ENCODE measurements around the gene NCBP3. TPM values are rescaled to one million over a fixed set of nuclear protein-coding genes. Genes with fewer than 3 reads are reported as not detected.
"Not testable (repeated sequence)": the region's sequence is repeated elsewhere in the genome, so short reads cannot be mapped to it uniquely, and the experiment has no call there.

The NCBP3 gene
- total RNA-seq, 2 experiments from 2014 or later: 25.0 to 29.5 TPM

DNA sequence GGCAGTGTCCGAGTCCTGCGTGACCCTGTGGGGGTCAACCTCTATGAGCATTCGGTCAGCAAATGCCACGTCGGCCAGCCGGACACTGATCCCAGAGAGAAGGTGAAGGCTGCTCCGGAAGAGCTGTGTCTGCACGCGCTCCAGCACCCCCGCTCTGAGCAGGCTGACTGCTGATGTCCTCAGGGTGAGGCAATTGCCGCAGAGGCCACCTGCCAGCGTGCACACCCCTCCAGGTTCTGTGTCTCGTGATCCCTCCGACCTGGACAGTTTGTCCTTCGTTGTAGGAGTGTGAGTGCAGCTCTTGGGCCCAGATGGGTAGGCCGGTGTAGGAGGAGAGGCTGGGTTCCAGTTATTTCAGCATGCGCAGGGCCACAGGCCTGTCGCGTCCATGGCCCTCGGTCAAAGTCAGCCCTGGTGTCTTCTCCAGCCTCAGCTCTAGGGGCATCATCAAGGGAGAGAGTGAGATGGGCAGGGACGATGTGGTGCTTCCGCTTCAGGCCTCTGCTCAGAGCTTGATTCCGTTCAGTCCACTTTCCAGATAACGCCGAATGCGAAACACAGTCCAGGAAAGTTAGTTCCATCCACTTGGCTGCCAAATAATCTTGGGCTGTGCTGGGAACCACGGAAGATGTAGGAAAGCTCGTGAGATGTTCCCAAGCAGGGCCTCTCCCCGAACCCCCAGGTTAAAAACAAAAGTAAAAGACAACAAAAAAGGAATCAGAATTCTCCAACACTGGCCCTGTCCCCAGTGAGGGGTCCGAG, 15.1 kb upstream of the NCBP3 start:
- POLR2A ChIA-PET: no interaction called here
- no peak overlapping the region for H3K27ac ChIP-seq (ENCODE audit: low read depth in 1 of 2, low read length in 2 of 2)
- TF ChIP-seq, protein P1, sequence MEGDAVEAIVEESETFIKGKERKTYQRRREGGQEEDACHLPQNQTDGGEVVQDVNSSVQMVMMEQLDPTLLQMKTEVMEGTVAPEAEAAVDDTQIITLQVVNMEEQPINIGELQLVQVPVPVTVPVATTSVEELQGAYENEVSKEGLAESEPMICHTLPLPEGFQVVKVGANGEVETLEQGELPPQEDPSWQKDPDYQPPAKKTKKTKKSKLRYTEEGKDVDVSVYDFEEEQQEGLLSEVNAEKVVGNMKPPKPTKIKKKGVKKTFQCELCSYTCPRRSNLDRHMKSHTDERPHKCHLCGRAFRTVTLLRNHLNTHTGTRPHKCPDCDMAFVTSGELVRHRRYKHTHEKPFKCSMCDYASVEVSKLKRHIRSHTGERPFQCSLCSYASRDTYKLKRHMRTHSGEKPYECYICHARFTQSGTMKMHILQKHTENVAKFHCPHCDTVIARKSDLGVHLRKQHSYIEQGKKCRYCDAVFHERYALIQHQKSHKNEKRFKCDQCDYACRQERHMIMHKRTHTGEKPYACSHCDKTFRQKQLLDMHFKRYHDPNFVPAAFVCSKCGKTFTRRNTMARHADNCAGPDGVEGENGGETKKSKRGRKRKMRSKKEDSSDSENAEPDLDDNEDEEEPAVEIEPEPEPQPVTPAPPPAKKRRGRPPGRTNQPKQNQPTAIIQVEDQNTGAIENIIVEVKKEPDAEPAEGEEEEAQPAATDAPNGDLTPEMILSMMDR (IDR thresholded peaks at IDR 0.05): no peak
- Mint-ChIP-seq H3K36me3 (ENCODE audit: low read depth) (no peaks in the 10 kb centered on the region), H3K27me3 (no peaks in the 10 kb centered on the region), H3K4me1 (ENCODE audit: low read depth) (no peaks in the 10 kb centered on the region), H3K27ac (no peak overlapping the region), H3K4me3 (no peak overlapping the region), H3K9me3 (no peaks in the 10 kb centered on the region)
- CTCF ChIA-PET: interaction anchor here (0.9 kb wide), 1 partner anchor 15 kb away, joined by 4 read pairs; the partner anchor contains the start of gene NCBP3
- no peaks in the 10 kb centered on the region for H3K27me3 ChIP-seq (ENCODE audit: control insufficient read depth in 1 of 2, insufficient read depth in 2 of 2, low read length in 2 of 2)
- H3K36me3 ChIP-seq (ENCODE audit: insufficient read depth, low read length): peaks cover 5% of the 10 kb centered on the region
- DNase-seq (no peak), ATAC-seq (ENCODE audit: poor library complexity) (no peak)
- H3K4me1 ChIP-seq (ENCODE audit: insufficient read depth, low read length): no peaks in the 10 kb centered on the region
- intact Hi-C loops (cut with DNase I, micrococcal nuclease): no loop called here
- H3K9me3 ChIP-seq (ENCODE audit: control insufficient read depth in 1 of 2, insufficient read depth in 1 of 2, low read length in 2 of 2): no peaks in the 10 kb centered on the region
- H3K4me3 ChIP-seq (ENCODE audit: low read length): no peak overlapping the region

- DNase-seq: no peak
- ChIA-PET CTCF (no interaction called here), POLR2A (no interaction called here)
- no peak for ATAC-seq (ENCODE audit: poor library complexity)
- no peaks in the 10 kb centered on the region for H3K9me3 ChIP-seq (ENCODE audit: control insufficient read depth in 1 of 2, insufficient read depth in 1 of 2, low read length in 2 of 2)
- H3K4me1 ChIP-seq (ENCODE audit: insufficient read depth, low read length): no peaks in the 10 kb centered on the region
- Mint-ChIP-seq H3K9me3 (no peaks in the 10 kb centered on the region), H3K4me3 (no peak overlapping the region), H3K27ac (no peak overlapping the region), H3K4me1 (ENCODE audit: low read depth) (no peaks in the 10 kb centered on the region), H3K36me3 (ENCODE audit: low read depth) (no peaks in the 10 kb centered on the region), H3K27me3 (no peaks in the 10 kb centered on the region)
- H3K36me3 ChIP-seq (ENCODE audit: insufficient read depth, low read length): peaks cover 5% of the 10 kb centered on the region
- intact Hi-C loops (cut with DNase I, micrococcal nuclease): no loop called here
- no peak overlapping the region for H3K4me3 ChIP-seq (ENCODE audit: low read length)
- TF ChIP-seq, protein P1 (IDR thresholded peaks at IDR 0.05): no peak
- H3K27ac ChIP-seq (ENCODE audit: low read depth in 1 of 2, low read length in 2 of 2): no peak overlapping the region
- H3K27me3 ChIP-seq (ENCODE audit: control insufficient read depth in 1 of 2, insufficient read depth in 2 of 2, low read length in 2 of 2): no peaks in the 10 kb centered on the region
Measured at GRCh38 chr17:3859940-3860339, 13.9 kb upstream of the NCBP3 start.

GRCh38 chr17:3857261-3858105, 11.4 kb upstream of the NCBP3 start:
- ChIA-PET POLR2A (interaction anchor here (1.3 kb wide), 1 partner anchor 12 kb away, joined by 4 read pairs; no protein-coding TSS in a partner anchor), CTCF (interaction anchor here (1.1 kb wide), 1 partner anchor 11 kb away, joined by 3 read pairs; the partner anchor contains the start of gene NCBP3)
- Histone ChIP-seq H3K36me3 (ENCODE audit: insufficient read depth, low read length) (peaks cover 5% of the 10 kb centered on the region), H3K27ac (ENCODE audit: low read depth in 1 of 2, low read length in 2 of 2) (no peak overlapping the region), H3K4me1 (ENCODE audit: insufficient read depth, low read length) (no peaks in the 10 kb centered on the region), H3K27me3 (ENCODE audit: control insufficient read depth in 1 of 2, insufficient read depth in 2 of 2, low read length in 2 of 2) (no peaks in the 10 kb centered on the region), H3K4me3 (ENCODE audit: low read length) (no peak overlapping the region), H3K9me3 (ENCODE audit: control insufficient read depth in 1 of 2, insufficient read depth in 1 of 2, low read length in 2 of 2) (no peaks in the 10 kb centered on the region)
- H3K4me1 Mint-ChIP-seq (ENCODE audit: low read depth): no peaks in the 10 kb centered on the region
- no peaks in the 10 kb centered on the region for H3K27me3 Mint-ChIP-seq
- H3K27ac Mint-ChIP-seq: no peak overlapping the region
- H3K4me3 Mint-ChIP-seq: no peak overlapping the region
- H3K36me3 Mint-ChIP-seq (ENCODE audit: low read depth): no peaks in the 10 kb centered on the region
- TF ChIP-seq, protein P1 (IDR thresholded peaks at IDR 0.05): no peak
- intact Hi-C loops (cut with DNase I, micrococcal nuclease): no loop called here
- no peak for ATAC-seq (ENCODE audit: poor library complexity)
- DNase-seq: no peak
- no peaks in the 10 kb centered on the region for H3K9me3 Mint-ChIP-seq

- H3K27me3 ChIP-seq (ENCODE audit: control insufficient read depth in 1 of 2, insufficient read depth in 2 of 2, low read length in 2 of 2); H3K27ac ChIP-seq (ENCODE audit: low read depth in 1 of 2, low read length in 2 of 2); H3K27me3 Mint-ChIP-seq; H3K4me1 ChIP-seq (ENCODE audit: insufficient read depth, low read length); H3K36me3 Mint-ChIP-seq (ENCODE audit: low read depth); ATAC-seq (ENCODE audit: poor library complexity); H3K36me3 ChIP-seq (ENCODE audit: insufficient read depth, low read length); H3K4me3 ChIP-seq (ENCODE audit: low read length); DNase-seq; CTCF ChIA-PET; H3K27ac Mint-ChIP-seq; H3K9me3 ChIP-seq (ENCODE audit: control insufficient read depth in 1 of 2, insufficient read depth in 1 of 2, low read length in 2 of 2); intact Hi-C loops (cut with DNase I, micrococcal nuclease); H3K4me1 Mint-ChIP-seq (ENCODE audit: low read depth); H3K9me3 Mint-ChIP-seq; H3K4me3 Mint-ChIP-seq; POLR2A ChIA-PET: not testable (repeated sequence)
Measured at GRCh38 chr17:3854204-3854603, 8.2 kb upstream of the NCBP3 start.

Measured in CD4-positive, alpha-beta T cell (primary cell).